Prostate gland (tissue), 2 donors: Measurements from ENCODE around the gene ZNF263. TPM values are rescaled to one million over a fixed set of nuclear protein-coding genes. Genes with fewer than 3 reads are reported as not detected.

Source experiments
- DNase-seq: peaks from one replicate; pipeline ENCODE4 v3.0.0-alpha.2; 2019; ENCODE audit warnings: low spot score
- H3K27ac ChIP-seq, 2 donors: fragments of 200-600 bp; sonication (generic); 2 replicates each; pipeline ENCODE4 v1.5.1; 2017 to 2019
- H3K27me3 ChIP-seq: fragments of 200-600 bp; sonication (generic); replicated peaks from 2 replicates; pipeline ENCODE4 v1.5.1; 2019; ENCODE audit not compliant: insufficient read depth
- H3K36me3 ChIP-seq, 2 donors: fragments of 200-600 bp; sonication (generic); 1 replicate in 1 of 2; 2 replicates in 1 of 2; pipeline versions ENCODE4 v1.5.1 to v1.8.1; 2017 to 2019
- H3K4me1 ChIP-seq: fragments of 200-600 bp; sonication (generic); replicated peaks from 2 replicates; pipeline ENCODE4 v1.5.1; 2019
- H3K4me3 ChIP-seq, 2 donors: fragments of 200-600 bp; sonication (generic); 2 replicates each; pipeline ENCODE4 v1.5.1; 2017 to 2019
- H3K9me3 ChIP-seq: fragments of 200-600 bp; sonication (generic); 2 replicates; pipeline ENCODE4 v1.5.1; 2017
- CTCF ChIP-seq, 4 experiments: fragments of 200-600 bp in 2 of 4; fragments of 450-650 bp in 2 of 4; sonication (generic) in 2 of 4; IDR thresholded peaks; 1 replicate in 3 of 4; 2 replicates in 1 of 4; pipeline ENCODE4 v1.5.1; 2016 to 2019; ENCODE audit warnings: antibody characterized with exemption in 4 of 4, mild to moderate bottlenecking in 2 of 4, moderate library complexity in 2 of 4
- POLR2A ChIP-seq: fragments of 450-650 bp; IDR thresholded peaks from one replicate; pipeline ENCODE4 v1.6.1; 2016; ENCODE audit warnings: antibody characterized with exemption, mild to moderate bottlenecking
- POLR2AphosphoS5 ChIP-seq: sonication (generic); formaldehyde crosslinking; IDR thresholded peaks from one replicate; pipeline ENCODE4 v1.6.1; 2017; ENCODE audit warnings: antibody characterized with exemption
- WGBS: methylation state at CpG from one replicate; pipeline ENCODE4 v1.1.5; 2018; 5-methylcytosine and 5-hydroxymethylcytosine counted together
- intact Hi-C: fragments of 100-400 bp; cut with DNase I; formaldehyde crosslinking; loops from one replicate; pipeline ENCODE4 v1.14.2; 2022
- total RNA-seq, 2 donors: library from RNA; depleted of rRNA; stranded (reverse); fragments of >200 nt; gene quantifications; one replicate each; pipeline ENCODE4 v1.1.0, GENCODE V29; 2016

ZNF263 gene
- total RNA-seq, 2 donors from 2014 or later = 51.2 to 88.8 TPM

GRCh38 chr16:3274490-3274889, 8.8 kb upstream of the ZNF263 start:
- 27% methylated on average over 4 of the region's 4 CpGs for WGBS
- DNase-seq = no peak
- H3K4me3 ChIP-seq = no peak overlapping the region
- H3K4me1 ChIP-seq = no peaks in the 10 kb centered on the region
- H3K36me3 ChIP-seq = no peaks in the 10 kb centered on the region
- no peaks in the 10 kb centered on the region for H3K9me3 ChIP-seq
- no peaks in the 10 kb centered on the region for H3K27me3 ChIP-seq
- TF ChIP-seq POLR2AphosphoS5 (no peak), POLR2A (no peak), CTCF (IDR thresholded peaks at IDR 0.05) (no peak)
- H3K27ac ChIP-seq = no peak overlapping the region
- intact Hi-C loops = no loop called here

- intact Hi-C loops = no loop called here
- Histone ChIP-seq H3K4me1 (no peaks in the 10 kb centered on the region), H3K27ac (no peak overlapping the region), H3K4me3 (no peak overlapping the region), H3K27me3 (no peaks in the 10 kb centered on the region), H3K9me3 (no peaks in the 10 kb centered on the region), H3K36me3 (no peaks in the 10 kb centered on the region)
- no peak for DNase-seq
- no peak for TF ChIP-seq POLR2AphosphoS5
Observed at GRCh38 chr16:3274947-3275346, 8.3 kb upstream of the ZNF263 start.

- no peak overlapping the region for H3K4me3 ChIP-seq
- DNase-seq = no peak
- intact Hi-C loops = no loop called here
- WGBS = 89% methylated on average over 5 of the region's 5 CpGs
- no peaks in the 10 kb centered on the region for H3K4me1 ChIP-seq
- H3K36me3 ChIP-seq = no peaks in the 10 kb centered on the region
- H3K9me3 ChIP-seq = no peaks in the 10 kb centered on the region
- TF ChIP-seq CTCF (IDR thresholded peaks at IDR 0.05) (no peak), POLR2A (no peak), POLR2AphosphoS5 (no peak)
- no peaks in the 10 kb centered on the region for H3K27me3 ChIP-seq
- no peak overlapping the region for H3K27ac ChIP-seq
Observed at GRCh38 chr16:3276679-3277078, 6.6 kb upstream of the ZNF263 start.

- Histone ChIP-seq H3K27me3 (no peaks in the 10 kb centered on the region), H3K27ac (no peak overlapping the region), H3K36me3 (peaks cover 3 to 5% of the 10 kb centered on the region in 2 donors), H3K9me3 (no peaks in the 10 kb centered on the region), H3K4me3 (no peak overlapping the region), H3K4me1 (peaks cover 9% of the 10 kb centered on the region)
- DNase-seq = no peak
- TF ChIP-seq CTCF (IDR thresholded peaks at IDR 0.05) (no peak), POLR2AphosphoS5 (no peak), POLR2A (no peak)
- 97% methylated on average over 6 of the region's 6 CpGs for WGBS
- intact Hi-C loops = loop anchor here (10.0 kb wide), 1 partner anchor 223 kb away; the partner anchor contains the start of gene CLUAP1
Observed at GRCh38 chr16:3281222-3281820, 2.0 kb upstream of the ZNF263 start.

GRCh38 chr16:3282103-3282729, 1.1 kb upstream of the ZNF263 start:
- Histone ChIP-seq H3K36me3 (peaks cover 6 to 12% of the 10 kb centered on the region in 2 donors), H3K4me3 (peak overlapping the region; percentile 86 to 94), H3K9me3 (no peaks in the 10 kb centered on the region), H3K27ac (peak overlapping the region; percentile 98 to 99), H3K27me3 (no peaks in the 10 kb centered on the region), H3K4me1 (peaks cover 9% of the 10 kb centered on the region)
- TF ChIP-seq POLR2A (no peak), POLR2AphosphoS5 (no peak), CTCF (IDR thresholded peaks at IDR 0.05) (no peak)
- 14% methylated on average over 29 of the region's 29 CpGs for WGBS
- intact Hi-C loops = loop anchor here (1.0 to 10.0 kb wide), 4 partner anchors 17 to 223 kb away; partner anchors contain the start of genes CLUAP1, TIGD7, ZNF200 and ZNF75A
- no peak for DNase-seq
